ENCODE data around the gene ZFPM1. TPM values are rescaled to one million over a fixed set of nuclear protein-coding genes. Genes with fewer than 3 reads are reported as not detected.

Gene ZFPM1
- total and polyA plus RNA-seq, 2 experiments from 2014 or later: 0.53 to 2.2 TPM

DNA sequence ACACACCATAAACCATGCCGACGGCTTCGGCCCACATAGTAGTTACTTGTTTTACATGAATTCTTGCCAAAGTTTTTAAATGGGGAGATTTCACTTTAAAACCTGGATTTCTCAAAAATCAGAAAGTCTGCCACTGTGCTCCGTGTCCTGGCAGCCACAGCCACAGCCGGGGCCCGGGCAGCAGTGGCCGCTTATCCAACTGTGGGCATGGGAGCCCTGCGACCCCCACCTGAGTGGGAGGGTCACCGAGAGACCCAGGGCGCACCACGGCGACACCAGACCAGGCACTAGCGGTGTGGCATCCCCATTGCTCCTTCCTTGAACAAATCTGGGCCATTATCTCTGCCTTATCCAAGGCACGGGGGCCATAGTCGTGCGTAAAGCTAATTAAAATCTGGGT lies 40.3 kb upstream of the ZFPM1 start (continued):
- TF ChIP-seq, protein P1, sequence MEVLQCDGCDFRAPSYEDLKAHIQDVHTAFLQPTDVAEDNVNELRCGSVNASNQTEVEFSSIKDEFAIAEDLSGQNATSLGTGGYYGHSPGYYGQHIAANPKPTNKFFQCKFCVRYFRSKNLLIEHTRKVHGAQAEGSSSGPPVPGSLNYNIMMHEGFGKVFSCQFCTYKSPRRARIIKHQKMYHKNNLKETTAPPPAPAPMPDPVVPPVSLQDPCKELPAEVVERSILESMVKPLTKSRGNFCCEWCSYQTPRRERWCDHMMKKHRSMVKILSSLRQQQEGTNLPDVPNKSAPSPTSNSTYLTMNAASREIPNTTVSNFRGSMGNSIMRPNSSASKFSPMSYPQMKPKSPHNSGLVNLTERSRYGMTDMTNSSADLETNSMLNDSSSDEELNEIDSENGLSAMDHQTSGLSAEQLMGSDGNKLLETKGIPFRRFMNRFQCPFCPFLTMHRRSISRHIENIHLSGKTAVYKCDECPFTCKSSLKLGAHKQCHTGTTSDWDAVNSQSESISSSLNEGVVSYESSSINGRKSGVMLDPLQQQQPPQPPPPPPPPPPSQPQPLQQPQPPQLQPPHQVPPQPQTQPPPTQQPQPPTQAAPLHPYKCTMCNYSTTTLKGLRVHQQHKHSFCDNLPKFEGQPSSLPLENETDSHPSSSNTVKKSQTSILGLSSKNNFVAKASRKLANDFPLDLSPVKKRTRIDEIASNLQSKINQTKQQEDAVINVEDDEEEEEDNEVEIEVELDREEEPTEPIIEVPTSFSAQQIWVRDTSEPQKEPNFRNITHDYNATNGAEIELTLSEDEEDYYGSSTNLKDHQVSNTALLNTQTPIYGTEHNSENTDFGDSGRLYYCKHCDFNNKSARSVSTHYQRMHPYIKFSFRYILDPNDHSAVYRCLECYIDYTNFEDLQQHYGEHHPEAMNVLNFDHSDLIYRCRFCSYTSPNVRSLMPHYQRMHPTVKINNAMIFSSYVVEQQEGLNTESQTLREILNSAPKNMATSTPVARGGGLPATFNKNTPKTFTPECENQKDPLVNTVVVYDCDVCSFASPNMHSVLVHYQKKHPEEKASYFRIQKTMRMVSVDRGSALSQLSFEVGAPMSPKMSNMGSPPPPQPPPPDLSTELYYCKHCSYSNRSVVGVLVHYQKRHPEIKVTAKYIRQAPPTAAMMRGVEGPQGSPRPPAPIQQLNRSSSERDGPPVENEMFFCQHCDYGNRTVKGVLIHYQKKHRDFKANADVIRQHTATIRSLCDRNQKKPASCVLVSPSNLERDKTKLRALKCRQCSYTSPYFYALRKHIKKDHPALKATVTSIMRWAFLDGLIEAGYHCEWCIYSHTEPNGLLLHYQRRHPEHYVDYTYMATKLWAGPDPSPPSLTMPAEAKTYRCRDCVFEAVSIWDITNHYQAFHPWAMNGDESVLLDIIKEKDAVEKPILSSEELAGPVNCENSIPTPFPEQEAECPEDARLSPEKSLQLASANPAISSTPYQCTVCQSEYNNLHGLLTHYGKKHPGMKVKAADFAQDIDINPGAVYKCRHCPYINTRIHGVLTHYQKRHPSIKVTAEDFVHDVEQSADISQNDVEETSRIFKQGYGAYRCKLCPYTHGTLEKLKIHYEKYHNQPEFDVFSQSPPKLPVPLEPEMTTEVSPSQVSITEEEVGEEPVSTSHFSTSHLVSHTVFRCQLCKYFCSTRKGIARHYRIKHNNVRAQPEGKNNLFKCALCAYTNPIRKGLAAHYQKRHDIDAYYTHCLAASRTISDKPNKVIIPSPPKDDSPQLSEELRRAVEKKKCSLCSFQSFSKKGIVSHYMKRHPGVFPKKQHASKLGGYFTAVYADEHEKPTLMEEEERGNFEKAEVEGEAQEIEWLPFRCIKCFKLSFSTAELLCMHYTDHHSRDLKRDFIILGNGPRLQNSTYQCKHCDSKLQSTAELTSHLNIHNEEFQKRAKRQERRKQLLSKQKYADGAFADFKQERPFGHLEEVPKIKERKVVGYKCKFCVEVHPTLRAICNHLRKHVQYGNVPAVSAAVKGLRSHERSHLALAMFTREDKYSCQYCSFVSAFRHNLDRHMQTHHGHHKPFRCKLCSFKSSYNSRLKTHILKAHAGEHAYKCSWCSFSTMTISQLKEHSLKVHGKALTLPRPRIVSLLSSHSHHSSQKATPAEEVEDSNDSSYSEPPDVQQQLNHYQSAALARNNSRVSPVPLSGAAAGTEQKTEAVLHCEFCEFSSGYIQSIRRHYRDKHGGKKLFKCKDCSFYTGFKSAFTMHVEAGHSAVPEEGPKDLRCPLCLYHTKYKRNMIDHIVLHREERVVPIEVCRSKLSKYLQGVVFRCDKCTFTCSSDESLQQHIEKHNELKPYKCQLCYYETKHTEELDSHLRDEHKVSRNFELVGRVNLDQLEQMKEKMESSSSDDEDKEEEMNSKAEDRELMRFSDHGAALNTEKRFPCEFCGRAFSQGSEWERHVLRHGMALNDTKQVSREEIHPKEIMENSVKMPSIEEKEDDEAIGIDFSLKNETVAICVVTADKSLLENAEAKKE (CRISPR knock-in tag; IDR thresholded peaks at IDR 0.05): no peak
- no peak for TF ChIP-seq NANOG (IDR thresholded peaks at IDR 0.05; ENCODE audit: borderline replicate concordance)

DNA sequence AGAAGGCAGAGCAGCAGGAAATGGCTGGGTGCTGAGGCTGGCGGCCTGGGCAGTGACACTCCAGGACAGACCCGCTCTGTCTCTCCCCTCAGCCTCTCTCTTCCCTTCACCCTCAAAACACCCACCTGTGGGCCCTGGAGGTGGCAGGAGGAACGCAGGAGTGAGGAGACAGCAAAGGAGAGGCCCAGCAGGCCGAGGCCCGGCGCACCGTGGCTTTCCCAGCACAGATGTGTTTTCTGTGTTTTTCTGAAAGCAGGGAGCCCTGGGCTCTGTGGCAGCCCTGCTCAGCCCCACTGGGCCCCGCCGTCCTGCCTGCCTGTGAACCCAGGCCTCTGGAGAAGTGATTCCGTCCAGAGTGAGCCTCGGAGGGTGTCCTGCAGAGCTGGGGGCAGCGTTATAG lies 39.8 kb upstream of the ZFPM1 start:
- Histone ChIP-seq H2AFZ (no peak overlapping the region), H3K4me1 (ENCODE audit: insufficient read depth) (no peaks in the 10 kb centered on the region), H3F3A (replicated peaks; ENCODE audit: low read depth) (no peaks in the 10 kb centered on the region), H3K36me3 (ENCODE audit: insufficient read depth) (no peaks in the 10 kb centered on the region), H3K27me3 (ENCODE audit: insufficient read depth) (no peaks in the 10 kb centered on the region), H3K27ac (ENCODE audit: low read depth) (no peak overlapping the region), H3K4me2 (no peak overlapping the region), H3K4me3 (no peak overlapping the region), H3K9me2 (ENCODE audit: insufficient read depth) (no peaks in the 10 kb centered on the region), H4K20me1 (replicated peaks; ENCODE audit: insufficient read depth) (no peaks in the 10 kb centered on the region), H3K79me2 (replicated peaks; ENCODE audit: insufficient read depth) (no peaks in the 10 kb centered on the region)
- H3K27ac Mint-ChIP-seq: no peak overlapping the region
- no peak for TF ChIP-seq JUNB (IDR thresholded peaks at IDR 0.05; ENCODE audit: unreplicated experiment)
- no peak for TF ChIP-seq NANOG (IDR thresholded peaks at IDR 0.05; ENCODE audit: borderline replicate concordance)
- TF ChIP-seq, protein P2, sequence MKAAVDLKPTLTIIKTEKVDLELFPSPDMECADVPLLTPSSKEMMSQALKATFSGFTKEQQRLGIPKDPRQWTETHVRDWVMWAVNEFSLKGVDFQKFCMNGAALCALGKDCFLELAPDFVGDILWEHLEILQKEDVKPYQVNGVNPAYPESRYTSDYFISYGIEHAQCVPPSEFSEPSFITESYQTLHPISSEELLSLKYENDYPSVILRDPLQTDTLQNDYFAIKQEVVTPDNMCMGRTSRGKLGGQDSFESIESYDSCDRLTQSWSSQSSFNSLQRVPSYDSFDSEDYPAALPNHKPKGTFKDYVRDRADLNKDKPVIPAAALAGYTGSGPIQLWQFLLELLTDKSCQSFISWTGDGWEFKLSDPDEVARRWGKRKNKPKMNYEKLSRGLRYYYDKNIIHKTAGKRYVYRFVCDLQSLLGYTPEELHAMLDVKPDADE (IDR thresholded peaks at IDR 0.05): no peak
- no peak for TF ChIP-seq CREB1 (CRISPR knock-in tag; IDR thresholded peaks at IDR 0.05; ENCODE audit: low read depth)
- no peak for TF ChIP-seq STAT1 (IDR thresholded peaks at IDR 0.05; ENCODE audit: unreplicated experiment)
- TF ChIP-seq ZNF331 (CRISPR knock-in tag; IDR thresholded peaks at IDR 0.05; ENCODE audit: low read depth): no peak
- TF ChIP-seq EZH2 (IDR thresholded peaks at IDR 0.05; ENCODE audit: low read depth, unreplicated experiment): no peak
- H3K36me3 Mint-ChIP-seq (ENCODE audit: low read depth): no peaks in the 10 kb centered on the region
- peaks cover 11% of the 10 kb centered on the region for H3K27me3 Mint-ChIP-seq (ENCODE audit: insufficient read depth, low read depth, poor library complexity)
- no peaks in the 10 kb centered on the region for H3K4me1 Mint-ChIP-seq
- no peak overlapping the region for H3K4me3 Mint-ChIP-seq
- ATAC-seq (no peak), DNase-seq (ENCODE audit: low spot score) (no peak)
- no peaks in the 10 kb centered on the region for H3K9me3 Mint-ChIP-seq

Data from GM23338 (cell line).